Measurements from ENCODE around the gene PBX3. TPM values are rescaled to one million over a fixed set of nuclear protein-coding genes. Genes with fewer than 3 reads are reported as not detected.

PBX3 gene
- total RNA-seq (2016; rRNA removed; fragmentation: Illumina TruSeq; extraction: Trizol) (9.1 and 11.2 TPM in 2 replicates), polyA plus RNA-seq (2011; rRNA removed) (4.0 and 6.0 TPM in 2 replicates), polyA minus RNA-seq (2011; rRNA and poly(A)+ RNA removed; ENCODE audit: low replicate concordance) (13.3 and 40.9 TPM in 2 replicates), Bru-seq, nascent RNA (percentile 60 among the genes with signal in this experiment), BruChase-seq, experiment 1, labeled RNA remaining after a 6-hour chase (percentile 50 among the genes with signal in this experiment), BruChase-seq, experiment 2, labeled RNA remaining after a 2-hour chase (percentile 64 among the genes with signal in this experiment)
- 5.7 and 6.3 TPM in 2 replicates for total RNA-seq (2016; cell fraction: cytosol; rRNA removed; fragmentation: Illumina TruSeq; extraction: Trizol; ENCODE audit: low read depth)
- total RNA-seq (2016; cell fraction: insoluble cytoplasmic fraction; rRNA removed; fragmentation: Illumina TruSeq; extraction: Trizol): 9.3 and 12.6 TPM in 2 replicates
- total RNA-seq (2016; cell fraction: membrane; rRNA removed; fragmentation: Illumina TruSeq; extraction: Trizol): 9.0 and 10.8 TPM in 2 replicates
- 33.5 and 37.6 TPM in 2 replicates for total RNA-seq (2016; cell fraction: nucleus; rRNA removed; fragmentation: Illumina TruSeq; extraction: Trizol)
- polyA plus RNA-seq (2011; cell fraction: cytosol; rRNA removed): 3.6 and 3.8 TPM in 2 replicates
- polyA plus RNA-seq (2011; cell fraction: nucleus; rRNA removed): 2.9 and 3.4 TPM in 2 replicates
- 3.7 and 4.6 TPM in 2 replicates for polyA plus RNA-seq (2012)
- 4.4 and 6.4 TPM in 2 replicates for polyA plus RNA-seq (2016; cell fraction: cytosol; fragmentation: Illumina TruSeq; extraction: Trizol; ENCODE audit: low read depth)
- polyA plus RNA-seq (2016; cell fraction: insoluble cytoplasmic fraction; fragmentation: Illumina TruSeq; extraction: Trizol; ENCODE audit: low read depth): 12.2 and 14.4 TPM in 2 replicates
- 10.9 and 12.0 TPM in 2 replicates for polyA plus RNA-seq (2016; cell fraction: membrane; fragmentation: Illumina TruSeq; extraction: Trizol; ENCODE audit: low read depth)
- polyA plus RNA-seq (2016; cell fraction: nucleus; fragmentation: Illumina TruSeq; extraction: Trizol; ENCODE audit: insufficient read depth, low read depth): 13.5 and 14.5 TPM in 2 replicates
- polyA minus RNA-seq (2011; cell fraction: cytosol; rRNA and poly(A)+ RNA removed): 2.7 and 4.6 TPM in 2 replicates
- 36.1 and 42.9 TPM in 2 replicates for polyA minus RNA-seq (2011; cell fraction: nucleus; rRNA and poly(A)+ RNA removed)
- long read RNA-seq, experiment 1, partial matches to known transcripts: 1 of 1 reads
- long read RNA-seq, experiment 1, other reads (novel, unspliced or antisense): 0 of 1 reads
- long read RNA-seq, experiment 2, partial matches to known transcripts: 2 of 18 reads
- long read RNA-seq, experiment 2, other reads (novel, unspliced or antisense): 9 of 18 reads

DNA sequence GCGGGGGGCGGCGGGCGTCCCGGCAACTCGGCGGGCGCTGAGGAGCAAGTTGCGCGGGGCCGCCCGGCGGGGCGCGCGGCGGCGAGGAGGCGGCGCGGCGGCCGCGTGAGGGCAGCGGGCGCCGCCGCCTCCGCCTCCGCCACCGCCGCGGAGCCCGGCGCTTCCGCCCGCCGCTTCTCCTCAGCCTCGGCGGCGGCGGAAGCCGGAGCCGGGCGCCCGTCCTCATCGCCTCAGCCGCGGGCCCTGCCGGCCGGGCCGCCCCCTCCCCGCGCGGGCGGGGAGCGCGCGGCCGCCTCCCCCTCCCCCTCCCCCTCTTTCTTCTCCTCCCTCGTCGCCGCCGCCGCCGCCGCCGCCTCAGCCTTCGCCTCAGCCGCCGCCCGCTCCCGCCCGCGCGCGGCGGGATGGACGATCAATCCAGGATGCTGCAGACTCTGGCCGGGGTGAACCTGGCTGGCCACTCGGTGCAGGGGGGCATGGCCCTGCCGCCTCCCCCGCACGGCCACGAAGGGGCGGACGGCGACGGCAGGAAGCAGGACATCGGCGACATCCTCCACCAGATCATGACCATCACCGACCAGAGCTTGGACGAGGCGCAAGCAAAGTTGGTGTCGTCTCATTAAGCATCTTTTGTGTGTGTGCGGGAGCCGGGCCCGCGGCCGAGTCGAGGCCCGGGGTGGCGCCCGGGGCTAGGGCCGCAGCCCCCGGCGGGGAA is at the start of gene PBX3:
Gene PBX3 (plus strand): TSS at position 321 of the 712 bp plus-strand sequence.
- ATAC-seq (no peak), FAIRE-seq (no peak), DNase-seq (ENCODE audit: low spot score) (no peak)
- peak within 1 kb of the TSS; percentile 55 for H3K27ac ChIP-seq (ENCODE audit: extremely low read length, insufficient read depth, low read length)
- no peak within 1 kb of the TSS for H2AFZ ChIP-seq (ENCODE audit: low read length)
- peak within 1 kb of the TSS; percentile 92 for H3K4me2 ChIP-seq (ENCODE audit: low read depth, low read length)
- H4K20me1 ChIP-seq (ENCODE audit: insufficient read depth, low read length): no peaks in the 10 kb centered on the region
- WGBS (ENCODE audit: low lambda C conversion rate): no CpG with 5 or more reads among the region's 107 CpGs
- peak within 1 kb of the TSS; percentile 69 to 85 (median 82) for H3K4me3 ChIP-seq (replicated peaks in 1 of 3; ENCODE audit: insufficient read depth in 1 of 3, low read depth in 2 of 3, low read length in 3 of 3)
- in situ Hi-C loops (cut with HindIII; ENCODE audit: extremely low pct_ligation_motif_present, low pct_unique_long_range_greater_than_20kb) (no loop called here), intact Hi-C loops (cut with micrococcal nuclease; ENCODE audit: unreplicated experiment) (loop anchor here (5.0 kb wide), 2 partner anchors 40 to 140 kb away; partner anchors contain the start of gene MAPKAP1)
- no peaks in the 10 kb centered on the region for H3K9me3 ChIP-seq (ENCODE audit: low read length)
- no peaks in the 10 kb centered on the region for H3K79me2 ChIP-seq (ENCODE audit: insufficient read depth, low read length)
- CTCF ChIA-PET (ENCODE audit: low intra/inter-chr PET ratio, low total read pairs): no interaction called here
- BruUV-seq (replicated peaks): no TSS peak
- H3K4me1 ChIP-seq (ENCODE audit: insufficient read depth, low read length): peaks cover 47% of the 10 kb centered on the region
- H3K36me3 ChIP-seq (replicated peaks in 1 of 2; ENCODE audit: control insufficient read depth in 1 of 2, insufficient read depth in 2 of 2, low read length in 2 of 2): no peaks in the 10 kb centered on the region
- 0 out of 5 replicates have a peak, but pooled peaks cover 0 to 3% of the 10 kb centered on the region in 2 experiments for H3K27me3 ChIP-seq (ENCODE audit: control insufficient read depth in 1 of 2, insufficient read depth in 2 of 2, low read length in 2 of 2)
- POLR2A ChIA-PET: interaction anchor here (0.6 kb wide), 1 partner anchor 34 kb away, joined by 3 read pairs; no protein-coding TSS in a partner anchor
- H3K9ac ChIP-seq (ENCODE audit: insufficient read depth, low read depth, low read length): peak within 1 kb of the TSS; percentile 58
- TF ChIP-seq, protein P1, sequence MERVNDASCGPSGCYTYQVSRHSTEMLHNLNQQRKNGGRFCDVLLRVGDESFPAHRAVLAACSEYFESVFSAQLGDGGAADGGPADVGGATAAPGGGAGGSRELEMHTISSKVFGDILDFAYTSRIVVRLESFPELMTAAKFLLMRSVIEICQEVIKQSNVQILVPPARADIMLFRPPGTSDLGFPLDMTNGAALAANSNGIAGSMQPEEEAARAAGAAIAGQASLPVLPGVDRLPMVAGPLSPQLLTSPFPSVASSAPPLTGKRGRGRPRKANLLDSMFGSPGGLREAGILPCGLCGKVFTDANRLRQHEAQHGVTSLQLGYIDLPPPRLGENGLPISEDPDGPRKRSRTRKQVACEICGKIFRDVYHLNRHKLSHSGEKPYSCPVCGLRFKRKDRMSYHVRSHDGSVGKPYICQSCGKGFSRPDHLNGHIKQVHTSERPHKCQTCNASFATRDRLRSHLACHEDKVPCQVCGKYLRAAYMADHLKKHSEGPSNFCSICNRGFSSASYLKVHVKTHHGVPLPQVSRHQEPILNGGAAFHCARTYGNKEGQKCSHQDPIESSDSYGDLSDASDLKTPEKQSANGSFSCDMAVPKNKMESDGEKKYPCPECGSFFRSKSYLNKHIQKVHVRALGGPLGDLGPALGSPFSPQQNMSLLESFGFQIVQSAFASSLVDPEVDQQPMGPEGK (CRISPR knock-in tag; IDR thresholded peaks at IDR 0.05): peak; percentile 61
- 0 out of 2 replicates have a peak, but pooled peaks have one; percentile 26 for TF ChIP-seq ZNF558 (CRISPR knock-in tag; IDR thresholded peaks at IDR 0.05; ENCODE audit: borderline replicate concordance)
- TF ChIP-seq, protein P2, sequence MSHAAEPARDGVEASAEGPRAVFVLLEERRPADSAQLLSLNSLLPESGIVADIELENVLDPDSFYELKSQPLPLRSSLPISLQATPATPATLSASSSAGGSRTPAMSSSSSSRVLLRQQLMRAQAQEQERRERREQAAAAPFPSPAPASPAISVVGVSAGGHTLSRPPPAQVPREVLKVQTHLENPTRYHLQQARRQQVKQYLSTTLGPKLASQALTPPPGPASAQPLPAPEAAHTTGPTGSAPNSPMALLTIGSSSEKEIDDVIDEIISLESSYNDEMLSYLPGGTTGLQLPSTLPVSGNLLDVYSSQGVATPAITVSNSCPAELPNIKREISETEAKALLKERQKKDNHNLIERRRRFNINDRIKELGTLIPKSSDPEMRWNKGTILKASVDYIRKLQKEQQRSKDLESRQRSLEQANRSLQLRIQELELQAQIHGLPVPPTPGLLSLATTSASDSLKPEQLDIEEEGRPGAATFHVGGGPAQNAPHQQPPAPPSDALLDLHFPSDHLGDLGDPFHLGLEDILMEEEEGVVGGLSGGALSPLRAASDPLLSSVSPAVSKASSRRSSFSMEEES (CRISPR knock-in tag; IDR thresholded peaks at IDR 0.05): no peak
- 0 out of 2 replicates have a peak, but pooled peaks have one; percentile 26 for TF ChIP-seq YEATS4 (CRISPR knock-in tag; IDR thresholded peaks at IDR 0.05; ENCODE audit: borderline replicate concordance)
- TF ChIP-seq, protein P3, sequence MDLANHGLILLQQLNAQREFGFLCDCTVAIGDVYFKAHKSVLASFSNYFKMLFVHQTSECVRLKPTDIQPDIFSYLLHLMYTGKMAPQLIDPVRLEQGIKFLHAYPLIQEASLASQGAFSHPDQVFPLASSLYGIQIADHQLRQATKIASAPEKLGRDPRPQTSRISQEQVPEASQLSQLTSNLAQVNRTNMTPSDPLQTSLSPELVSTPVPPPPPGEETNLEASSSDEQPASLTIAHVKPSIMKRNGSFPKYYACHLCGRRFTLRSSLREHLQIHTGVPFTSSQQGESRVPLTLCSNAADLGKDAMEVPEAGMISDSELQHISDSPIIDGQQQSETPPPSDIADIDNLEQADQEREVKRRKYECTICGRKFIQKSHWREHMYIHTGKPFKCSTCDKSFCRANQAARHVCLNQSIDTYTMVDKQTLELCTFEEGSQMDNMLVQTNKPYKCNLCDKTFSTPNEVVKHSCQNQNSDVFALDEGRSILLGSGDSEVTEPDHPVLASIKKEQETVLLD (CRISPR knock-in tag; IDR thresholded peaks at IDR 0.05; ENCODE audit: low read depth): 0 out of 2 replicates have a peak, but pooled peaks have one; percentile 32
- TF ChIP-seq PHF20 (CRISPR knock-in tag; IDR thresholded peaks at IDR 0.05): no peak
- TF ChIP-seq, protein P4, sequence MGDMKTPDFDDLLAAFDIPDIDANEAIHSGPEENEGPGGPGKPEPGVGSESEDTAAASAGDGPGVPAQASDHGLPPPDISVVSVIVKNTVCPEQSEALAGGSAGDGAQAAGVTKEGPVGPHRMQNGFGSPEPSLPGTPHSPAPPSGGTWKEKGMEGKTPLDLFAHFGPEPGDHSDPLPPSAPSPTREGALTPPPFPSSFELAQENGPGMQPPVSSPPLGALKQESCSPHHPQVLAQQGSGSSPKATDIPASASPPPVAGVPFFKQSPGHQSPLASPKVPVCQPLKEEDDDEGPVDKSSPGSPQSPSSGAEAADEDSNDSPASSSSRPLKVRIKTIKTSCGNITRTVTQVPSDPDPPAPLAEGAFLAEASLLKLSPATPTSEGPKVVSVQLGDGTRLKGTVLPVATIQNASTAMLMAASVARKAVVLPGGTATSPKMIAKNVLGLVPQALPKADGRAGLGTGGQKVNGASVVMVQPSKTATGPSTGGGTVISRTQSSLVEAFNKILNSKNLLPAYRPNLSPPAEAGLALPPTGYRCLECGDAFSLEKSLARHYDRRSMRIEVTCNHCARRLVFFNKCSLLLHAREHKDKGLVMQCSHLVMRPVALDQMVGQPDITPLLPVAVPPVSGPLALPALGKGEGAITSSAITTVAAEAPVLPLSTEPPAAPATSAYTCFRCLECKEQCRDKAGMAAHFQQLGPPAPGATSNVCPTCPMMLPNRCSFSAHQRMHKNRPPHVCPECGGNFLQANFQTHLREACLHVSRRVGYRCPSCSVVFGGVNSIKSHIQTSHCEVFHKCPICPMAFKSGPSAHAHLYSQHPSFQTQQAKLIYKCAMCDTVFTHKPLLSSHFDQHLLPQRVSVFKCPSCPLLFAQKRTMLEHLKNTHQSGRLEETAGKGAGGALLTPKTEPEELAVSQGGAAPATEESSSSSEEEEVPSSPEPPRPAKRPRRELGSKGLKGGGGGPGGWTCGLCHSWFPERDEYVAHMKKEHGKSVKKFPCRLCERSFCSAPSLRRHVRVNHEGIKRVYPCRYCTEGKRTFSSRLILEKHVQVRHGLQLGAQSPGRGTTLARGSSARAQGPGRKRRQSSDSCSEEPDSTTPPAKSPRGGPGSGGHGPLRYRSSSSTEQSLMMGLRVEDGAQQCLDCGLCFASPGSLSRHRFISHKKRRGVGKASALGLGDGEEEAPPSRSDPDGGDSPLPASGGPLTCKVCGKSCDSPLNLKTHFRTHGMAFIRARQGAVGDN (CRISPR knock-in tag; IDR thresholded peaks at IDR 0.05): peak; percentile 42

All from HepG2 (cell line).